ENCODE measurements around the gene WBP2.

DNA sequence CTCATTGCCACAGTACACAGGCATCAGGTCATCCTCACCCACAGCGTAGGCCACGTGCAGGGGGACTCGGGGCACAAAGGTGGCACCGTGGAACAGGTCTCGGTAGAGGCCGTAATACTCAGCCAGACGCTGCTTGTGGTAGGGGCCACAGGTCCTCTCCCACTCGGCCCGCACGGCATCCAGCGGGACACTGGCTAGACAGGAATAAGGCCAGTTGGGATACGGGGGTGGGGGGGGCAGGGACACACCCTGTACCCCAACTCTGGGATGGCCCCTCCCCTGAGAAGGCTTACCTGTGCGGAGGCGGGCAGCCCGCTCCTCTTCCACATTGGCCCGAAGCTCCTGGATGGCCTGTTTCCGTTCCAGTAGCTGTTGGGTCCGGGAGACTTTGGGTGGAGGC, 46.6 kb upstream of the WBP2 start:
- TF ChIP-seq EZH2 (IDR thresholded peaks at IDR 0.05; ENCODE audit: borderline replicate concordance, control insufficient read depth, low read depth, low read length) (no peak), TBL1XR1 (IDR thresholded peaks at IDR 0.05; ENCODE audit: low read depth, low read length) (no peak), EGR1 (IDR thresholded peaks at IDR 0.05; ENCODE audit: borderline replicate concordance in 1 of 2, low read depth in 2 of 2, low read length in 2 of 2) (no peak), USF1 (IDR thresholded peaks at IDR 0.05; ENCODE audit: borderline replicate concordance, extremely low read length, insufficient read depth, low read depth, low read length) (no peak)

Data from GM12878 (cell line).